ENCODE results near the gene SPHK1.

Gene SPHK1

GRCh38 chr17:76420356-76421043 lies 36.1 kb downstream of the SPHK1 start:
- Histone ChIP-seq H3K4me2 (ENCODE audit: low read length) (no peak overlapping the region), H2AFZ (ENCODE audit: low read depth, low read length) (no peak overlapping the region), H4K20me1 (ENCODE audit: insufficient read depth, low read length) (peaks cover 38% of the 10 kb centered on the region)

GRCh38 chr17:76421044-76421407 lies 36.6 kb downstream of the SPHK1 start:
- H3K79me2 ChIP-seq (ENCODE audit: low read length): peaks cover 66% of the 10 kb centered on the region
- H3K27me3 ChIP-seq (ENCODE audit: low read depth, low read length): no peaks in the 10 kb centered on the region
- no peaks in the 10 kb centered on the region for H3K4me1 ChIP-seq (ENCODE audit: low read length)
- H3K36me3 ChIP-seq (replicated peaks; ENCODE audit: low read depth, low read length): no peaks in the 10 kb centered on the region
- peaks cover 38% of the 10 kb centered on the region for H4K20me1 ChIP-seq (ENCODE audit: insufficient read depth, low read length)
- no peak overlapping the region for H3K4me2 ChIP-seq (ENCODE audit: low read length)
- H3K27ac ChIP-seq (ENCODE audit: low read length): no peak overlapping the region
- no peak for TF ChIP-seq CTCF (IDR thresholded peaks at IDR 0.05; ENCODE audit: low read depth, low read length)
- no peak for TF ChIP-seq EZH2phosphoT487 (IDR thresholded peaks at IDR 0.05; ENCODE audit: low read depth)
- H2AFZ ChIP-seq (ENCODE audit: low read depth, low read length): no peak overlapping the region
- no peaks in the 10 kb centered on the region for H3K9me3 ChIP-seq (ENCODE audit: insufficient read depth, low read length)
- no peak overlapping the region for H3K4me3 ChIP-seq (ENCODE audit: low read length)
- H3K9ac ChIP-seq (ENCODE audit: low read length): no peak overlapping the region

More at GRCh38 chr17:76420356-76421043, 36.1 kb downstream of the SPHK1 start:
- no peaks in the 10 kb centered on the region for H3K9me3 ChIP-seq (ENCODE audit: insufficient read depth, low read length)
- peaks cover 62% of the 10 kb centered on the region for H3K79me2 ChIP-seq (ENCODE audit: low read length)
- H3K27ac ChIP-seq (ENCODE audit: low read length): no peak overlapping the region
- no peaks in the 10 kb centered on the region for H3K36me3 ChIP-seq (replicated peaks; ENCODE audit: low read depth, low read length)
- no peak for TF ChIP-seq EZH2phosphoT487 (IDR thresholded peaks at IDR 0.05; ENCODE audit: low read depth)
- TF ChIP-seq CTCF (IDR thresholded peaks at IDR 0.05; ENCODE audit: low read depth, low read length): no peak
- H3K4me1 ChIP-seq (ENCODE audit: low read length): no peaks in the 10 kb centered on the region
- no peaks in the 10 kb centered on the region for H3K27me3 ChIP-seq (ENCODE audit: low read depth, low read length)
- H3K4me3 ChIP-seq (ENCODE audit: low read length): no peak overlapping the region
- no peak overlapping the region for H3K9ac ChIP-seq (ENCODE audit: low read length)

- Histone ChIP-seq H3K4me3 (ENCODE audit: low read length) (no peak overlapping the region), H3K4me1 (ENCODE audit: low read length) (no peaks in the 10 kb centered on the region), H4K20me1 (ENCODE audit: insufficient read depth, low read length) (peaks cover 32% of the 10 kb centered on the region), H3K36me3 (replicated peaks; ENCODE audit: low read depth, low read length) (no peaks in the 10 kb centered on the region), H3K79me2 (ENCODE audit: low read length) (peaks cover 53% of the 10 kb centered on the region), H2AFZ (ENCODE audit: low read depth, low read length) (no peak overlapping the region), H3K9ac (ENCODE audit: low read length) (no peak overlapping the region), H3K9me3 (ENCODE audit: insufficient read depth, low read length) (no peaks in the 10 kb centered on the region), H3K27me3 (ENCODE audit: low read depth, low read length) (no peaks in the 10 kb centered on the region), H3K27ac (ENCODE audit: low read length) (no peak overlapping the region), H3K4me2 (ENCODE audit: low read length) (no peak overlapping the region)
- TF ChIP-seq EZH2phosphoT487 (IDR thresholded peaks at IDR 0.05; ENCODE audit: low read depth): no peak
- no peak for TF ChIP-seq CTCF (IDR thresholded peaks at IDR 0.05; ENCODE audit: low read depth, low read length)
Measured at GRCh38 chr17:76422406-76422805, 38.0 kb downstream of the SPHK1 start.

GRCh38 chr17:76422860-76423259 lies 38.5 kb downstream of the SPHK1 start:
- no peaks in the 10 kb centered on the region for H3K36me3 ChIP-seq (replicated peaks; ENCODE audit: low read depth, low read length)
- H3K79me2 ChIP-seq (ENCODE audit: low read length): peaks cover 48% of the 10 kb centered on the region
- H3K4me3 ChIP-seq (ENCODE audit: low read length): no peak overlapping the region
- no peak overlapping the region for H3K4me2 ChIP-seq (ENCODE audit: low read length)
- no peak overlapping the region for H2AFZ ChIP-seq (ENCODE audit: low read depth, low read length)
- H3K9me3 ChIP-seq (ENCODE audit: insufficient read depth, low read length): no peaks in the 10 kb centered on the region
- no peak overlapping the region for H3K9ac ChIP-seq (ENCODE audit: low read length)
- peaks cover 33% of the 10 kb centered on the region for H4K20me1 ChIP-seq (ENCODE audit: insufficient read depth, low read length)
- H3K27ac ChIP-seq (ENCODE audit: low read length): no peak overlapping the region
- H3K4me1 ChIP-seq (ENCODE audit: low read length): peaks cover 3% of the 10 kb centered on the region
- H3K27me3 ChIP-seq (ENCODE audit: low read depth, low read length): no peaks in the 10 kb centered on the region
- TF ChIP-seq CTCF (IDR thresholded peaks at IDR 0.05; ENCODE audit: low read depth, low read length): no peak
- TF ChIP-seq EZH2phosphoT487 (IDR thresholded peaks at IDR 0.05; ENCODE audit: low read depth): no peak

Data from OCI-LY3 (cell line).